RWPE1 (cell line): Measurements from ENCODE around the gene CCDC181.

Source experiments
- CTCF ChIA-PET: fragments of 350-600 bp; sonication (Branson Sonifier 250); formaldehyde crosslinking; extraction: SDS; loops from one replicate; lab custom pipeline; 2021; lab: Yijun Ruan, JAX
- POLR2A ChIA-PET: fragments of 400-600 bp; formaldehyde crosslinking; extraction: SDS; loops from one replicate; lab custom pipeline; 2020; ENCODE audit warnings: antibody characterized with exemption; ENCODE audit not compliant: low non-redundant PET; lab: Yijun Ruan, JAX
- DNase-seq: peaks from one replicate; pipeline ENCODE4 v3.0.0; 2012; ENCODE audit warnings: low spot score
- H3K27ac ChIP-seq: fragments of 450-650 bp; 2 replicates; pipeline ENCODE4 v1.5.1; 2017
- CTCF ChIP-seq: fragments of 450-650 bp; conservative IDR thresholded peaks from 2 replicates; pipeline ENCODE4 v1.5.1; 2017; ENCODE audit warnings: low read depth, mild to moderate bottlenecking

Gene CCDC181

GRCh38 chr1:169364948-169365347 lies 62.3 kb downstream of the CCDC181 start:
- CTCF ChIA-PET = interaction anchor here (0.6 kb wide), 1 partner anchor 926 kb away, joined by 3 read pairs; no protein-coding TSS in a partner anchor
- H3K27ac ChIP-seq = no peak overlapping the region
- DNase-seq = peak; percentile 81
- no peak for TF ChIP-seq CTCF
- POLR2A ChIA-PET = no interaction called here

- ChIA-PET CTCF (no interaction called here), POLR2A (no interaction called here)
- TF ChIP-seq CTCF = no peak
- H3K27ac ChIP-seq = peak overlapping the region; percentile 72
- peak; percentile 67 for DNase-seq
Observed at GRCh38 chr1:169363046-169363730, 64.1 kb downstream of the CCDC181 start.

GRCh38 chr1:169361281-169361680 lies 66.0 kb downstream of the CCDC181 start:
- H3K27ac ChIP-seq = peak overlapping the region; percentile 30; the same call in 1 of the 2 replicates
- DNase-seq = no peak
- ChIA-PET CTCF (no interaction called here), POLR2A (no interaction called here)
- TF ChIP-seq CTCF = no peak

- CTCF ChIA-PET = interaction anchor here (0.6 kb wide), 1 partner anchor 629 kb away, joined by 4 read pairs; no protein-coding TSS in a partner anchor
- TF ChIP-seq CTCF = no peak
- DNase-seq = no peak
- H3K27ac ChIP-seq = no peak overlapping the region
- POLR2A ChIA-PET = no interaction called here
Observed at GRCh38 chr1:169360415-169360814, 66.9 kb downstream of the CCDC181 start.

- no peak overlapping the region for H3K27ac ChIP-seq
- POLR2A ChIA-PET = no interaction called here
- CTCF ChIA-PET = interaction anchor here (0.5 to 3.0 kb wide), 17 partner anchors 9 to 1016 kb away, joined by 3 to 25 read pairs (median 3); no protein-coding TSS in a partner anchor
- peak; percentile 82 for TF ChIP-seq CTCF
- no peak for DNase-seq
Observed at GRCh38 chr1:169348383-169349036, 78.8 kb downstream of the CCDC181 start.

GRCh38 chr1:169347688-169348382 lies 79.4 kb downstream of the CCDC181 start:
- no peak for TF ChIP-seq CTCF
- ChIA-PET POLR2A (no interaction called here), CTCF (interaction anchor here (0.5 to 3.0 kb wide), 17 partner anchors 10 to 1015 kb away, joined by 3 to 25 read pairs (median 4); no protein-coding TSS in a partner anchor)
- DNase-seq = no peak
- H3K27ac ChIP-seq = no peak overlapping the region
